GM13977 (cell line): ENCODE results near the gene USP24.

ENCODE experiments used
- DNase-seq: peaks from one replicate; pipeline ENCODE4 v3.0.0; 2012; ENCODE audit warnings: low spot score
- CTCF ChIP-seq: IDR thresholded peaks from 2 replicates; pipeline ENCODE4 v1.5.1; 2012; ENCODE audit warnings: mild to moderate bottlenecking, control low read depth; ENCODE audit not compliant: insufficient read depth; ENCODE audit errors: extremely low read depth, missing control alignments
- in situ Hi-C: fragments of 300-500 bp; cut with MboI; formaldehyde crosslinking; loops from one replicate; pipeline ENCODE4 v1.12.0; 2022; ENCODE audit warnings: low sequenced_read_pairs, low pct_unique_long_range_greater_than_20kb, mixed read lengths, inconsistent platforms; ENCODE audit not compliant: unreplicated experiment

The USP24 gene

GRCh38 chr1:55155522-55155921, 59.6 kb downstream of the USP24 start:
- no peak for TF ChIP-seq CTCF
- DNase-seq = no peak
- in situ Hi-C loops = no loop called here

GRCh38 chr1:55154616-55155015, 60.5 kb downstream of the USP24 start:
- in situ Hi-C loops = no loop called here
- TF ChIP-seq CTCF = no peak
- no peak for DNase-seq

GRCh38 chr1:55153031-55153430, 62.1 kb downstream of the USP24 start:
- in situ Hi-C loops = no loop called here
- no peak for DNase-seq
- TF ChIP-seq CTCF = no peak

DNA sequence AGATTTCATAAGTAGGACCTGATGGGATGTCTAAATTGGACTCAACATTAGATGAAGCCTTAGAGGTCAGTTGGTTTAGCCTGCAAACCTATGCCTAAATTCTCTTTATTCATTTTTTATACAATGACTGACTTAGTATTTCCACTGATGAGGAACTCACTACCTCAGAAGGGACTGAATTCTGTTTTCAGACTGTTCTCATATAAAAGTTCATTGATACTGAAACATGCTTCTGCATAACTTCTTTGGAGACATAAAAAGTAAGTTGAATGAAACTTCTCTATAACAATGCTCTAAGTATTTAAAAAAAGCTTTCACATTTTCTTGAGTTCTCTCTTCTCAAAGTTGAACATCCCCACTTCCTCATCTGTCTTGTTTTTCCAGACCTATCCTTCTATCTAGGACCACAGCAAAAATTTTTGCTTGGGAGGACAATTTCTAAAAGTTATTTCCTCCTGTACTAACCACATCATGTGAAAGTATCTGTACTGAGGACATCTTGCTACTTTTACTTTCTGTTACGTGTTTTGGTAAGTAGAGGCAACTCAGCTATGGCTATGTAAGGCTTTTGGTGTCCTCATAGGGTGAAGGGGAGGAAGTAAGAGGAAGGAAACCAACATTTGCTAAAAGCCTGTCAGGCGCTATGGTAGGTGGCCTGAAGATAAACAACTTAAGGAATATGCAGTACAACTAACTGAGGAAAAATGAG, 64.1 kb downstream of the USP24 start:
- TF ChIP-seq CTCF = no peak
- no peak for DNase-seq
- in situ Hi-C loops = no loop called here

DNA sequence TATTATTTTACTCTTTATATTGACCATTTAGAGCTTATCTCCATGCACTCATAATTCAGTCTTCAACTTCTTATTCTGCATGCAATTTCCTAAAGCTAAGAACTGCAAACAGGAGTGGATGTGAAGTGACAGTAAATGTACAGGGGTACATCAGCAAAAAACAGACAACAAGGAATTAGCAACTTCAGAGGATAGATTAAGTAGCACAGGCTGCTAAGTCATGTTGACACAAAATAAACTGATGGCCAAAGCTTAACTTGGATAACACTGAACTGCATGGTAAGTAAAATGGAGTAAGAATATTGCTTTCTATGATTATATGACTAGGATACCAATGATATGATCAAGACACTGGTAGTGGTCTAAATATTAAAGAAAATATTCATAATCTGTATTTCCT, 66.5 kb downstream of the USP24 start:
- in situ Hi-C loops = loop anchor here (5.0 kb wide), 1 partner anchor 129 kb away; no protein-coding TSS in a partner anchor
- DNase-seq = no peak
- TF ChIP-seq CTCF = no peak

- in situ Hi-C loops = loop anchor here (5.0 kb wide), 1 partner anchor 130 kb away; no protein-coding TSS in a partner anchor
- no peak for TF ChIP-seq CTCF
- DNase-seq = no peak
Observed at GRCh38 chr1:55147524-55147923, 67.6 kb downstream of the USP24 start.

- no peak for TF ChIP-seq CTCF
- no peak for DNase-seq
- in situ Hi-C loops = loop anchor here (5.0 kb wide), 1 partner anchor 131 kb away; no protein-coding TSS in a partner anchor
Observed at GRCh38 chr1:55146781-55147180, 68.4 kb downstream of the USP24 start.
